Measurements from ENCODE around the gene XXYLT1.

XXYLT1 gene

DNA sequence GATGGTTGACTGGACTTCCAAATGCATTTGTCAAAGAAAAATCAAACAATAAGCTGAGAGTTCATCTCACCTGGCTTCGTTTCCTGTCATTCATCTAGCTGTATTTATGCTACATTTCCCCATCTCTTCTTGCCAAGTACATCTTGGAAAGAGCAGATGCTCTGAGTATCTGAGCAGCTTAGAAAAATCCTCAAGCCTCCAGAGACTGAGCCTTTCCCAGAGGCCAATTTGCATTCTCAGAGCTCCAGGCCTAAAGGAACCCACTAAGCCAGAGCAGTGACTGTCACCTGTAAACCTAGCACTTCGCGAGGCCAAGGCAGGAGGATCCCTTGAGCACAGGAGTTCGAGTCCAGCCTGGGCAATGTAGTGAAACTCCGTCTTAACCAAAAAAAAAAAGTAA lies 100.5 kb downstream of the XXYLT1 start:
- H3K27me3 ChIP-seq (ENCODE audit: insufficient read depth, low read length): no peaks in the 10 kb centered on the region
- H3K36me3 ChIP-seq (ENCODE audit: insufficient read depth, low read length): no peaks in the 10 kb centered on the region
- no peaks in the 10 kb centered on the region for H3K9me2 ChIP-seq (ENCODE audit: low read depth, low read length)
- no peaks in the 10 kb centered on the region for H3K79me2 ChIP-seq (ENCODE audit: insufficient read depth, low read length)
- no peak overlapping the region for H3K4me2 ChIP-seq (ENCODE audit: low read length)
- no peaks in the 10 kb centered on the region for H3F3A ChIP-seq (ENCODE audit: insufficient read depth, low read length)
- no peak overlapping the region for H2AFZ ChIP-seq (ENCODE audit: low read length)
- H4K20me1 ChIP-seq (ENCODE audit: insufficient read depth, low read length): no peaks in the 10 kb centered on the region
- TF ChIP-seq, protein P1, sequence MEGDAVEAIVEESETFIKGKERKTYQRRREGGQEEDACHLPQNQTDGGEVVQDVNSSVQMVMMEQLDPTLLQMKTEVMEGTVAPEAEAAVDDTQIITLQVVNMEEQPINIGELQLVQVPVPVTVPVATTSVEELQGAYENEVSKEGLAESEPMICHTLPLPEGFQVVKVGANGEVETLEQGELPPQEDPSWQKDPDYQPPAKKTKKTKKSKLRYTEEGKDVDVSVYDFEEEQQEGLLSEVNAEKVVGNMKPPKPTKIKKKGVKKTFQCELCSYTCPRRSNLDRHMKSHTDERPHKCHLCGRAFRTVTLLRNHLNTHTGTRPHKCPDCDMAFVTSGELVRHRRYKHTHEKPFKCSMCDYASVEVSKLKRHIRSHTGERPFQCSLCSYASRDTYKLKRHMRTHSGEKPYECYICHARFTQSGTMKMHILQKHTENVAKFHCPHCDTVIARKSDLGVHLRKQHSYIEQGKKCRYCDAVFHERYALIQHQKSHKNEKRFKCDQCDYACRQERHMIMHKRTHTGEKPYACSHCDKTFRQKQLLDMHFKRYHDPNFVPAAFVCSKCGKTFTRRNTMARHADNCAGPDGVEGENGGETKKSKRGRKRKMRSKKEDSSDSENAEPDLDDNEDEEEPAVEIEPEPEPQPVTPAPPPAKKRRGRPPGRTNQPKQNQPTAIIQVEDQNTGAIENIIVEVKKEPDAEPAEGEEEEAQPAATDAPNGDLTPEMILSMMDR (IDR thresholded peaks at IDR 0.05; ENCODE audit: low read length): no peak
- TF ChIP-seq EZH2 (IDR thresholded peaks at IDR 0.05; ENCODE audit: borderline replicate concordance, low read length): no peak
- H3K9ac ChIP-seq (ENCODE audit: low read length): no peak overlapping the region
- H3K4me3 ChIP-seq (ENCODE audit: low read depth, low read length, poor library complexity, severe bottlenecking): no peak overlapping the region
- H3K9me3 ChIP-seq (ENCODE audit: low read length): no peaks in the 10 kb centered on the region
- no peak overlapping the region for H3K27ac ChIP-seq (ENCODE audit: low read depth, low read length, poor library complexity, severe bottlenecking)
- H3K4me1 ChIP-seq (ENCODE audit: insufficient read depth, low read length, severe bottlenecking): no peaks in the 10 kb centered on the region

DNA sequence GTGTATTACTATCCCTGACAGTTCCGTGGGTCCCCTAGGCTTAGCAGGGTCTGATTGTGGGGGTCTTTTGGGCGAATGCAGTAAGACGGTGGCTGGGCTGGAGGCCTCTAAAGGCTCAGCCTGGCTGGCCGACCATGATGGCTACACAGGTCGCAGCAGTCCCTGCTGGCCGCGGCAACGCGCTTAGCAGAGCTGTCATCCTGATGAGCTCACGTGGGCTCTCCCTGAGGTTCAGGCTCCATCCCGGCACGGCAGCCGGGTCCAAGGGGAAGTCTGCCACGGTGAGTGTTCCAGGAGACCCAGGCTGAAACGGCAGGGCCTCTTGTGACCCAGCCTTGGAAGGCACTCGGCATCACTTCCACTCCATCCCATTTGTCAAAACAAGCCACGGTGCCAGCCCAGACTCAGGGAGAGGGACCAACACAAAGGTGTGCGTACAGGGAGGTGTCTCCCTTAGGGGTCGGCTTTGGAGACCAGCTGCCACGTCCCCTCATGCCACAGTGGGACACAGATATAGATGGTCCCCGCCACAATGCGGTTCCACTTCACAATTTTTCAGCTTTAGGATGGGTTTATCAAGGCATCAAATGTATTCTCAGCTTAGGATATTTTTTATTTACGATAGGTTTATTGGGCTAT lies 101.8 kb downstream of the XXYLT1 start:
- H3K4me2 ChIP-seq (ENCODE audit: low read length): no peak overlapping the region
- TF ChIP-seq, protein P1 (IDR thresholded peaks at IDR 0.05; ENCODE audit: low read length): no peak
- H3K9me3 ChIP-seq (ENCODE audit: low read length): no peaks in the 10 kb centered on the region
- H3K79me2 ChIP-seq (ENCODE audit: insufficient read depth, low read length): no peaks in the 10 kb centered on the region
- no peaks in the 10 kb centered on the region for H3K36me3 ChIP-seq (ENCODE audit: insufficient read depth, low read length)
- H3K4me1 ChIP-seq (ENCODE audit: insufficient read depth, low read length, severe bottlenecking): no peaks in the 10 kb centered on the region
- H3K4me3 ChIP-seq (ENCODE audit: low read depth, low read length, poor library complexity, severe bottlenecking): no peak overlapping the region
- 0 out of 2 replicates have a peak, but pooled peaks cover 2% of the 10 kb centered on the region for H3K27me3 ChIP-seq (ENCODE audit: insufficient read depth, low read length)
- no peak overlapping the region for H3K9ac ChIP-seq (ENCODE audit: low read length)
- no peaks in the 10 kb centered on the region for H3K9me2 ChIP-seq (ENCODE audit: low read depth, low read length)
- no peaks in the 10 kb centered on the region for H3F3A ChIP-seq (ENCODE audit: insufficient read depth, low read length)
- H2AFZ ChIP-seq (ENCODE audit: low read length): no peak overlapping the region
- no peak overlapping the region for H3K27ac ChIP-seq (ENCODE audit: low read depth, low read length, poor library complexity, severe bottlenecking)
- H4K20me1 ChIP-seq (ENCODE audit: insufficient read depth, low read length): no peaks in the 10 kb centered on the region

DNA sequence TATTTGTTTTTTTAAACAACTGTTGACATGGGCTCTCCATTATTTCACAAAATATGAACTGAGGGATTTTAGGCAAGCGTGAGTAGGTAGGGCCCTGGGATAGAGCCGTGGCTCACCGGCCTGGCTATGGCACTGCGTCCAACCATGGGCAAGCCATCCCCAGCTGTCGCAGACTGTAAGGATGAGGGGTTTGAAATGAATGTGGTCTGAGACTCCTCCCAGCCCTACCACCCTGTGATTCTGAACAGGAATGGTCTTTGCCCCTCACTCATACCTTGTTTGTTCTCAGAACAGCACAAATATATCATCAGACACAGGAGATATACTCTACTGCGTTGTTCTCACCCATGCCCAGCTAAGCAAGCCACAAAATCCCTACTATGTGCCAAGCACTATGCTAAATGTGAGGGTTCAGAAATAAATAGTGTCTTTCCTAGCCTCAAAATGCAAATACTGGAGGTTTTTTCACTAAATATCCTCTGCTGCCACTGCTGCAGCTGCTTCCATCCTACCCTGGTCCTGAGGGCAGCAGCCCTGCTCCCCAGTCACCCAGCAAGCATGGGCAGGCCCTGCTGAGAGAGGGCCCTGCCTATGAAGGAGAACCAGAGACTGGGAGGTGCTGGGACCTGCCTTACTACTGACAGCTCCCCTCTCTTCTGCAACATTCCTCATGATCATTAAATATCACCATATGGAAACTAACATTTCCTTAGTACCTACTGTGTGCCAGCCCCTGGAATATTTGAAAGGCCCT lies 102.8 kb downstream of the XXYLT1 start:
- H3K9me2 ChIP-seq (ENCODE audit: low read depth, low read length): no peaks in the 10 kb centered on the region

More for the DNA sequence above, 102.8 kb downstream of the XXYLT1 start:
- Histone ChIP-seq H3K4me1 (ENCODE audit: insufficient read depth, low read length, severe bottlenecking) (no peaks in the 10 kb centered on the region), H3F3A (ENCODE audit: insufficient read depth, low read length) (no peaks in the 10 kb centered on the region), H3K27ac (ENCODE audit: low read depth, low read length, poor library complexity, severe bottlenecking) (no peak overlapping the region), H3K9ac (ENCODE audit: low read length) (no peak overlapping the region), H2AFZ (ENCODE audit: low read length) (no peak overlapping the region), H3K27me3 (ENCODE audit: insufficient read depth, low read length) (0 out of 2 replicates have a peak, but pooled peaks cover 3% of the 10 kb centered on the region), H4K20me1 (ENCODE audit: insufficient read depth, low read length) (no peaks in the 10 kb centered on the region), H3K4me2 (ENCODE audit: low read length) (no peak overlapping the region), H3K9me3 (ENCODE audit: low read length) (no peaks in the 10 kb centered on the region), H3K4me3 (ENCODE audit: low read depth, low read length, poor library complexity, severe bottlenecking) (no peak overlapping the region), H3K79me2 (ENCODE audit: insufficient read depth, low read length) (no peaks in the 10 kb centered on the region), H3K36me3 (ENCODE audit: insufficient read depth, low read length) (no peaks in the 10 kb centered on the region)
- no peak for TF ChIP-seq EZH2 (IDR thresholded peaks at IDR 0.05; ENCODE audit: borderline replicate concordance, low read length)
- TF ChIP-seq, protein P1 (IDR thresholded peaks at IDR 0.05; ENCODE audit: low read length): no peak
